ENCODE results near the gene TOB1.
A peak's percentile ranks its signal among the peaks of the same experiment; 100 is the strongest.
"Not testable (repeated sequence)": the region's sequence is repeated elsewhere in the genome, so short reads cannot be mapped to it uniquely, and the experiment has no call there.

TOB1 gene

GRCh38 chr17:50871898-50872297 is 5.7 kb upstream of the TOB1 start:
- DNase-seq = no peak
- intact Hi-C loops (cut with DNase I) = no loop called here

DNA sequence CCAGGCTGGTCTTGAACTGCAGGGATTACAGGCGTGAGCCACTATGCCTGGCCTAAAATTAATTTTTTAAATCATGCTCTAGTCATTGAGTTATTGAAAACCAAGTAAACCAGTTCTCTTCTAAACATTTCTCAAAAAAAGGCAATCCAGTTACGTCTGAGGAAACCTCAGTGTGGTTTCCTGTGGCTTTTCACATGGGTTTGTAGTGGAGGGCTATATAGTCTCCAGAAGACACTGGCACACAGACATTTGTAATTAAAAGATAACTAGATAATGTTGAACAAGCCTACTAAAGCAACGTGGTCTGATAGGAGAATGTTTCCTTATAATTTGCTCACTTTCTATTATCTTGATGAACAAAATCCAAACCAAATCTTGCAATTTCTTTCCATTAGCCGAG is 5.2 kb upstream of the TOB1 start:
- no peak for DNase-seq
- intact Hi-C loops (cut with DNase I) = no loop called here

GRCh38 chr17:50868602-50869001 is 2.4 kb upstream of the TOB1 start:
- intact Hi-C loops (cut with DNase I) = loop anchor here (5.0 to 10.0 kb wide), 2 partner anchors 64 to 186 kb away; no protein-coding TSS in a partner anchor
- no peak for DNase-seq

DNA sequence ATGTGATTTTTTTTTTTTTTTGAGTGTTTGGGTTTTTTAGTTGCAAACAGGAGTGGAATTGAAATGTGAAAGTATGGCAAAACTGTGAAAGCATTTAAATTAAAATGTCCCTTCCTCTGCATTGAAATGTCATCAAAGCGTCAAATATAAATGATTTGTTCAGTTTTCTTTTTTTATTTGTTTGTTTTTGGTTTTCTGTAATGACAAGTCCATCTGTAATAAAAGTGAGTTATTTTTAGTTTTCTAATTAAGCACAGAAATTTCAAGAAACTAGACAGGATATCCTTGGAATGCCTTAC is 1.9 kb upstream of the TOB1 start:
- intact Hi-C loops (cut with DNase I) = loop anchor here (5.0 to 10.0 kb wide), 2 partner anchors 64 to 187 kb away; no protein-coding TSS in a partner anchor
- no peak for DNase-seq

- intact Hi-C loops (cut with DNase I) = loop anchor here (2.0 to 10.0 kb wide), 3 partner anchors 51 to 187 kb away; no protein-coding TSS in a partner anchor
- peak; percentile 95 to 99 (median 97) for DNase-seq
These were observed 1.4 kb upstream of the TOB1 start for GRCh38 chr17:50867363-50868139.

- peak; percentile 65 to 95 (median 70) for DNase-seq
- intact Hi-C loops (cut with DNase I) = loop anchor here (2.0 to 10.0 kb wide), 3 partner anchors 52 to 188 kb away; no protein-coding TSS in a partner anchor
These were observed 802 bp upstream of the TOB1 start for GRCh38 chr17:50866950-50867362.

DNA sequence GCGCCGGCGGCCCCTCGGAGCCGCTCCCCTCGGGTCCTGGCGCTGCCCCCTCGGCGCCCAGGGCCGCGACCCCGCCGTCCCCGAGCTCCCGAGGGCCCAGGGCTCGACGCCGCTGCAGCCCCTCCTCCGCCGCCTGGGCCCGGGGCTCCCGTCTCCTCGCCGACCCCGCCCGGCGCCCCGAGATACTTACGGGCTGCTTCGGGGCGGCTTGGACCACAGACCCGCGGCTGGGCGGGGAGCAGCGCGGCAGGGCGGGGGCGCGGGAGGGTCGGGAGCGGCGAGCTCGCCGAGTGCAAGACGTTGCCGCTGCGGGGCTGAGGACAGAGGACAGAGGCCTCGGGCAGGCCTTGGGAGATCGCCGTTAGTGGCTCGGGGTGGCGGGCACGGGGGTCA is 290 bp downstream of the TOB1 start:
- no peak for DNase-seq

GRCh38 chr17:50865060-50865867 is 890 bp downstream of the TOB1 start:
- intact Hi-C loops (cut with DNase I) = loop anchor here (5.0 to 10.0 kb wide), 2 partner anchors 67 to 190 kb away; no protein-coding TSS in a partner anchor
- DNase-seq = peak in 9 of 10 donors; percentile 38 to 93 (median 60)

More for the DNA sequence above, 290 bp downstream of the TOB1 start:
- intact Hi-C loops (cut with DNase I) = loop anchor here (2.0 to 10.0 kb wide), 3 partner anchors 53 to 189 kb away; no protein-coding TSS in a partner anchor

DNA sequence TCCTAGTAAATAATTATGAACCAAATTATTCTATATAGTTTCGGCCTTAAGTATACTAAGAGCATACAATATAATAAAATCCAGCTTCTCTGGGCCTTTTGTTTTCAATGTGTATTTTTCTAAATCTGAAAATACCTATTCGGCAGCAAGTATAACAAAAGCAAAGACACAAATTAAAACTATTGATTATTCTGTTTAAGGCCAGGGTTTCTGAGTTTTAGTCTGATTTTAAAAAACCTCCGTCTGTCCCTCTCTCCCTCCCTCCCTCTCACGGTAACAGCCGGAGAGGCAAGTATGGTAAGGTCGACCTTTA is 1.5 kb downstream of the TOB1 start:
- no peak for DNase-seq
- intact Hi-C loops (cut with DNase I) = loop anchor here (5.0 to 10.0 kb wide), 2 partner anchors 68 to 190 kb away; no protein-coding TSS in a partner anchor

GRCh38 chr17:50863931-50864330 is 2.2 kb downstream of the TOB1 start:
- no peak for DNase-seq
- intact Hi-C loops (cut with DNase I) = loop anchor here (1.0 to 10.0 kb wide), 2 partner anchors 86 to 191 kb away; no protein-coding TSS in a partner anchor

DNA sequence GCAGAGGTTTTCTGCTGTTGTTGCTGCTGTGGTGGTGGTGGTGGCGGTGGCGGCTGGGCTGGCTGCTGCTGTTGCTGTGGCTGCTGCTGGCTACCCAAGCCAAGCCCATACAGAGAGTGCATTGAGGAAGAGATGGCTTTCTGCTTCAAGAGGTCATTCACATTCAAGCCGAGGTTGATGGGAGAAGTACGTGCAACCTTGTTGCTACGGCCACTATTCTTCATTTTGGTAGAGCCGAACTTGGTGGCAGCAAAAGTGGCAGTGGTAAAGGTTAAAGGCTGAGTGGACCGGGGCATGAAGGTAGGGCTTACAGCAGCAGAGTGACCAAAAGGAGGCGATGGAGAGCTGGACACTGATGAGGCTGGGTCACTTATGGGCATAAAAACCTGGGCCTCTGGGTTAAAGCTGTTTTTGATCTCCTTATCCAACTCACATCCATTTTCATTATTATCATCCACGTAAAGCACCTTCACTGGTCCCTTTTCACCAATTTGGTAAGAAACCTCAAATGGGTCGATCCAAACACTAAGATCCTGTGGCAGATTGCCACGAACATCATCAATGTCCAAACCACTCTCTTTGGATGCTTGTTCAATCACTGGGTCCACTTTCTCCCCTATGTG is 2.8 kb downstream of the TOB1 start:
- intact Hi-C loops (cut with DNase I) = loop anchor here (1.0 to 10.0 kb wide), 2 partner anchors 87 to 191 kb away; no protein-coding TSS in a partner anchor
- peak in 7 of 10 donors; percentile 46 to 91 (median 68) for DNase-seq

DNA sequence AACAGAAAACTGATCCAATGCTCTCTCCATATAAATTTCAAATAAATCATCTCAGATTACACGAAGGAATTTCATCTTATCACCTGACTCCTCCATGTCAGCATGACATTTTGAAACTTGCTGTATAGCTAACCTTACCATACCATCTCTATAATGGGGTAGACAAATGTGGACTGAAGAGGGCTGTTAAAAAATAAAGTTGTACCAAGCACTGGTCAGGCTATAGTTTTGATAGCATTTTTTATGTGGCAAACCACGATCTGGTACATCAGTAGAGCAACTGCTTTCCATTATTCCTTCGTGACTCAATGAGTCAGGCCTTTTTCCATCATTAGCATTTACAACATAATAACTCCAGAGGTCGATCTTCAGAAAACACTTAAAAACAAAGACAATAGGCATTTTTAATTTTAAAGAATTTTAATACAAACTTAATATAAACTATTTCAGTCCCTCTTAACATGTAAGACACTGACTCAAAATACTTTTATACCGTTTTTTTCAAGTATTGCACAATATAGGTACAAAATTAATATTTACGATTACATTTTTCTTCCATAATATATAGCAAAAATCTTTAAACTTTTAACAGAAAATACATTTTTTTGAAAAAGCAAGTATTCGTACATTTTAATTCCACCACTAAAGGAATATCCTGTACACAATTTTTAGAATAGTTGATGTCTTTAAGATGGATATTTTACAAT is 4.2 kb downstream of the TOB1 start:
- intact Hi-C loops (cut with DNase I) = loop anchor here (10.0 kb wide), 1 partner anchor 193 kb away; no protein-coding TSS in a partner anchor

DNA sequence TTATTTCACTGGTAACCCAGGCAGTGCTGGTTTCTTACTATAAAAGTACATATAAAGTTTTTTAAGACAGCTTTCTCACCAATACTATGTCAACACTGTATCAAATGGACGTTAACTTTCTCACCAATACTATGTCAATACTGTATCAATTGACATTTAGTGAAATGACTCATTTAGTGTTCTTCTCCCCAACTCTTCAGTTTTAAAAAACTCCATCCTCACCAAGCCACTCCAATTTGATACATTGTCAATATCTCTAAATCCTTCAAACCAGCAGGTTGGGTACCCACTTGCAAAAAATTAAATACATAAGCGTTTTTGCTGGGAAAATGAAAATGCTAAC is 4.8 kb downstream of the TOB1 start:
- no peak for DNase-seq
- intact Hi-C loops (cut with DNase I) = loop anchor here (10.0 kb wide), 1 partner anchor 193 kb away; no protein-coding TSS in a partner anchor

More for the DNA sequence above, 4.2 kb downstream of the TOB1 start:
- DNase-seq = no peak

DNA sequence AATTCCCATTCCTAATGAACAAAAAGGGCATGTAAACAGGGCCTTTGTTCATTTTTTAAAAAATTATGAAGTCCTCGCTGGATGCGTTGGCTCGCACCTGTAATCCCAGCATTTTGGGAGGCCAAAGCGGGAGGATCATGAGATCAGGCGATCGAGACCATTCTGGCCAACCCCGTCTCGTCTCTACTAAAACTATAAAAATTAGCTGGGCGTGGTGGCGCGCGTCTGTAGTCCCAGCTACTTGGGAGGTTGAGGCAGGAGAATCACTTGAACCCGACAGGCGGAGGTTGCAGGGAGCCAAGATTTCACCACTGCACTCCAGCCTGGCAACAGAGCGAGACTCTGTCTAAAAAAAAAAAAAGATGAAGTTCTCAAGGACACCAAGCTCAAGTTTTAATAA is 6.4 kb downstream of the TOB1 start:
- DNase-seq = not testable (repeated sequence)
- intact Hi-C loops (cut with DNase I) = loop anchor here (10.0 kb wide), 2 partner anchors 195 to 295 kb away; partner anchors contain the start of gene NME1

GRCh38 chr17:50858486-50859225 is 7.5 kb downstream of the TOB1 start:
- DNase-seq = no peak
- intact Hi-C loops (cut with DNase I) = loop anchor here (10.0 kb wide), 1 partner anchor 296 kb away; the partner anchor contains the start of gene NME1

DNA sequence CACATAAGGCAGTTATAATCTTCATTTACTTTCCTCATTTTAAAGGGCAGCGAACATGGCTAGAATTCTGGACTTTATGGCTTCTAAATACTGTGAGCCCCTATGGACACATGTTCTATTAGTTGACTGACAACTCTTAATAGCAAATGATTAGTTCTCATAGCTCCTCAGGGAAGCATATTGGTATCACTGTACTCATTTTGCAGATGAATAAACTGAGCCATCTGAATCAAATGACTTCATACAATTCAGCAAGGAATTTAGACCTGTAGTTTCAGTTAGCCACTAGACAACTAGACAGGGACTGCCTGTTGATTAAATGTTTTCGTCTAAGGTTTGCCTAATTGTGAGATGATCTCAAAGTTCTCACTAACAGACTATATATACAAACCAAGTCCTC is 9.7 kb downstream of the TOB1 start:
- DNase-seq = no peak
- intact Hi-C loops (cut with DNase I) = loop anchor here (10.0 kb wide), 1 partner anchor 298 kb away; the partner anchor contains the start of gene NME1

- intact Hi-C loops (cut with DNase I) = loop anchor here (10.0 kb wide), 1 partner anchor 299 kb away; the partner anchor contains the start of gene NME1
- DNase-seq = no peak
These were observed 10.3 kb downstream of the TOB1 start for GRCh38 chr17:50855708-50856330.

DNA sequence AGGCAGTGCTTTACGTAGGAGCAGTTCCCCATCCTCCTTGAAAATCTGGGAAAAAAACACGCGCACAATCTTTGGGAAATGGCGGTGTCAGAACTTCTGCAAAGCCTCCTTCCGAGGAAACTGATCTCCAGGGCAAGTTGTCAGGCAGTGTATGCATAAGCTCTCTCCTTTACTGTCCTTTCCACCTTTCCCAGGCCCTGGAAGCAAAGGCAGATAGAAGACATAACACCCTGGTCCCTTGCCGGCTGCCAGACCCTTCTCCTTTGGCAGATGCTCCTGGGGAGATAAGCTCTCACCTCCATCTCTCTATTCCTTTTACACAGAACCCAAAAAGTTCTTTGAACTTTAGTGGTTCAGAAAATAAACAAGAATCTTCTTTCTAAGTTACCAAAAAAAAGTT is 12.4 kb downstream of the TOB1 start:
- DNase-seq = no peak
- intact Hi-C loops (cut with DNase I) = loop anchor here (10.0 kb wide), 1 partner anchor 301 kb away; the partner anchor contains the start of gene NME1
